HCT116 (cell line): ENCODE measurements around the gene ECSCR. TPM values are rescaled to one million over a fixed set of nuclear protein-coding genes. Genes with fewer than 3 reads are reported as not detected.

Source experiments
- ATAC-seq: fragments of 200-7000 bp; cut with Tn5 transposase; 2 replicates; pipeline ENCODE4 v1.9.1; 2020; ENCODE audit warnings: mild to moderate bottlenecking, moderate library complexity
- BruUV-seq: library from RNA; stranded (reverse); fragments of 400-500 nt; replicated peaks from 2 replicates; lab custom pipeline; 2021; lab: Mats Ljungman, UMichigan
- CTCF ChIA-PET: fragments of 300-600 bp; sonication (Branson Sonifier 250); formaldehyde crosslinking; loops from one replicate; lab custom pipeline; 2021; ENCODE audit warnings: antibody characterized with exemption; lab: Charles Lee
- POLR2A ChIA-PET: fragments of 300-600, 350-600 bp; sonication (Branson Sonifier 250); formaldehyde crosslinking; loops from one replicate; lab custom pipeline; 2021; ENCODE audit warnings: antibody characterized with exemption; lab: Charles Lee
- RAD21 ChIA-PET, 2 experiments: fragments of 300-600 bp; sonication (Branson Sonifier 250); formaldehyde crosslinking; loops; one replicate each; lab custom pipeline; 2023; ENCODE audit warnings: low total read pairs in 2 of 2; ENCODE audit not compliant: uncharacterized antibody in 2 of 2, unreplicated experiment in 2 of 2, low non-redundant PET in 1 of 2; lab: Charles Lee
- DNase-seq: peaks from one replicate; pipeline ENCODE4 v3.0.0-alpha.2; 2010; ENCODE audit warnings: low read depth, low spot score
- H2AFZ ChIP-seq: fragments of 200-600 bp; shearing (Covaris generic), sonication (generic); 2 replicates; pipeline ENCODE4 v1.6.1; 2017; ENCODE audit warnings: low read depth, mixed run types, mixed read lengths, antibody characterized with exemption, low read length; ENCODE audit not compliant: poor library complexity, severe bottlenecking
- H3K27ac ChIP-seq: 2 replicates; pipeline ENCODE4 v1.5.1; 2012; ENCODE audit warnings: low read depth, low read length
- H3K27me3 ChIP-seq: fragments of 200-600 bp; sonication (generic); 2 replicates; pipeline ENCODE4 v1.6.1; 2016; ENCODE audit warnings: mixed run types, low read length, mixed read lengths; ENCODE audit not compliant: insufficient read depth
- H3K36me3 ChIP-seq, 2 experiments: fragments of 200-500 bp in 1 of 2; fragments of 200-600 bp in 1 of 2; sonication (Bioruptor generic) in 1 of 2; sonication (generic) in 1 of 2; 2 replicates each; pipeline versions ENCODE4 v1.5.1 to v1.6.1; 2014 to 2016; ENCODE audit warnings: low read length in 2 of 2, inconsistent platforms in 1 of 2, mixed read lengths in 1 of 2, mixed run types in 1 of 2; ENCODE audit not compliant: insufficient read depth in 2 of 2, control insufficient read depth in 1 of 2
- H3K4me1 ChIP-seq, 2 experiments: fragments of 200-600 bp in 1 of 2; sonication (generic) in 1 of 2; 2 replicates each; pipeline versions ENCODE4 v1.5.1 to v1.6.1; 2012 to 2017; ENCODE audit warnings: low read length in 2 of 2, inconsistent platforms in 1 of 2, mild to moderate bottlenecking in 1 of 2, mixed read lengths in 1 of 2, mixed run types in 1 of 2, moderate library complexity in 1 of 2; ENCODE audit not compliant: insufficient read depth in 2 of 2, control insufficient read depth in 1 of 2
- H3K4me2 ChIP-seq: fragments of 200-600 bp; sonication (generic); 2 replicates; pipeline ENCODE4 v1.6.1; 2017; ENCODE audit warnings: mixed run types, low read length, mixed read lengths
- H3K4me3 ChIP-seq, 2 experiments: fragments of 200-600 bp in 1 of 2; sonication (generic) in 1 of 2; replicated peaks in 1 of 2; 2 replicates each; pipeline ENCODE4 v1.5.1; 2011 to 2016; ENCODE audit warnings: low read length in 2 of 2, control low read depth in 1 of 2, low read depth in 1 of 2, mild to moderate bottlenecking in 1 of 2, mixed read lengths in 1 of 2, mixed run types in 1 of 2
- H3K79me2 ChIP-seq: fragments of 200-600 bp; sonication (generic); 2 replicates; pipeline ENCODE4 v1.6.1; 2017; ENCODE audit warnings: mild to moderate bottlenecking, mixed run types, low read length, moderate library complexity, mixed read lengths; ENCODE audit not compliant: insufficient read depth
- H3K9ac ChIP-seq: fragments of 200-600 bp; sonication (generic); 2 replicates; pipeline ENCODE4 v1.6.1; 2016; ENCODE audit warnings: low read length, mixed read lengths
- H3K9me2 ChIP-seq: fragments of 200-600 bp; sonication (generic), shearing (Covaris generic); 2 replicates; pipeline ENCODE4 v1.6.1; 2017; ENCODE audit warnings: mixed run types, mild to moderate bottlenecking, moderate library complexity; ENCODE audit not compliant: insufficient read depth
- H3K9me3 ChIP-seq, 2 experiments: fragments of 200-500 bp in 1 of 2; fragments of 200-600 bp in 1 of 2; sonication (Bioruptor generic) in 1 of 2; sonication (generic) in 1 of 2; 2 replicates each; pipeline ENCODE4 v1.6.1; 2014 to 2017; ENCODE audit warnings: low read length in 2 of 2, mixed read lengths in 2 of 2, inconsistent platforms in 1 of 2, low read depth in 1 of 2, mild to moderate bottlenecking in 1 of 2, mixed run types in 1 of 2, moderate library complexity in 1 of 2; ENCODE audit not compliant: control insufficient read depth in 1 of 2, insufficient read depth in 1 of 2
- H4K20me1 ChIP-seq: fragments of 200-600 bp; sonication (generic), shearing (Covaris generic); 2 replicates; pipeline ENCODE4 v1.6.1; 2017; ENCODE audit warnings: mixed run types, mild to moderate bottlenecking, moderate library complexity; ENCODE audit not compliant: insufficient read depth
- CBX3 ChIP-seq: IDR thresholded peaks from 2 replicates; pipeline ENCODE4 v1.6.1; 2012; ENCODE audit warnings: low read depth
- CEBPB ChIP-seq: IDR thresholded peaks from 2 replicates; pipeline ENCODE4 v1.6.1; 2012; ENCODE audit warnings: low read depth
- EGR1 ChIP-seq: IDR thresholded peaks from 2 replicates; pipeline ENCODE4 v1.6.1; 2012; ENCODE audit warnings: low read depth
- EZH2 ChIP-seq: fragments of 200-600 bp; sonication (generic); IDR thresholded peaks from 2 replicates; pipeline ENCODE4 v1.6.1; 2017; ENCODE audit warnings: antibody characterized with exemption, mixed run types
- JUND ChIP-seq: IDR thresholded peaks from 2 replicates; pipeline ENCODE4 v1.6.1; 2012
- MAX ChIP-seq: IDR thresholded peaks from 2 replicates; pipeline ENCODE4 v1.6.1; 2012
- POLR2A ChIP-seq: IDR thresholded peaks from 2 replicates; pipeline ENCODE4 v1.7.0; 2011; ENCODE audit warnings: borderline replicate concordance; ENCODE audit not compliant: insufficient read depth, insufficient read length; ENCODE audit errors: extremely low read depth
- RAD21 ChIP-seq: IDR thresholded peaks from 2 replicates; pipeline ENCODE4 v1.6.1; 2012; ENCODE audit warnings: low read depth, mild to moderate bottlenecking
- SIN3A ChIP-seq: IDR thresholded peaks from 2 replicates; pipeline ENCODE4 v1.6.1; 2012; ENCODE audit warnings: low read depth
- SRF ChIP-seq: IDR thresholded peaks from 2 replicates; pipeline ENCODE4 v1.6.1; 2012; ENCODE audit warnings: low read depth
- TCF7L2 ChIP-seq: IDR thresholded peaks from 2 replicates; pipeline ENCODE4 v1.7.0; 2011; ENCODE audit warnings: borderline replicate concordance, inconsistent platforms; ENCODE audit not compliant: insufficient read depth, insufficient read length; ENCODE audit errors: extremely low read depth
- YY1 ChIP-seq: IDR thresholded peaks from 2 replicates; pipeline ENCODE4 v1.6.1; 2011; ENCODE audit warnings: low read length, low read depth, moderate library complexity, mild to moderate bottlenecking; ENCODE audit not compliant: insufficient replicate concordance; ENCODE audit errors: extremely low read depth
- ZFX ChIP-seq: fragments of 450-650 bp; IDR thresholded peaks from 2 replicates; pipeline ENCODE4 v1.6.1; 2017
- ZNF274 ChIP-seq: fragments of 200-500 bp; sonication (Bioruptor generic); IDR thresholded peaks from 2 replicates; pipeline ENCODE4 v1.6.1; 2014; ENCODE audit warnings: mild to moderate bottlenecking, low read depth, low read length, inconsistent platforms
- intact Hi-C: fragments of 100-400 bp; cut with micrococcal nuclease; formaldehyde crosslinking; loops from 2 replicates; pipeline ENCODE4 v1.10.0; 2022
- total RNA-seq: library from RNA; stranded (reverse); gene quantifications from one replicate; pipeline ENCODE4 v1.2.1, GENCODE V29; 2021; ENCODE audit not compliant: unreplicated experiment
- TF ChIP-seq, protein P1 (sequence below): IDR thresholded peaks from 2 replicates; pipeline ENCODE4 v1.6.1; 2012; ENCODE audit warnings: low read depth
- TF ChIP-seq, protein P2 (sequence below), 3 experiments: fragments of 200-600 bp in 1 of 3; sonication (generic) in 1 of 3; IDR thresholded peaks in 2 of 3; conservative IDR thresholded peaks in 1 of 3; 2 replicates each; pipeline ENCODE4 v1.5.1; 2012 to 2017; ENCODE audit warnings: low read depth in 2 of 3, low read length in 2 of 3, antibody characterized with exemption in 1 of 3, borderline replicate concordance in 1 of 3, control low read depth in 1 of 3, mild to moderate bottlenecking in 1 of 3, mixed read lengths in 1 of 3, mixed run types in 1 of 3, moderate library complexity in 1 of 3; ENCODE audit not compliant: insufficient read depth in 1 of 3
- TF ChIP-seq, protein P3 (sequence below): IDR thresholded peaks from 2 replicates; pipeline ENCODE4 v1.6.1; 2012

The ECSCR gene
- total RNA-seq, 1 experiment from 2014 or later = not detected

- TF ChIP-seq, protein P1, sequence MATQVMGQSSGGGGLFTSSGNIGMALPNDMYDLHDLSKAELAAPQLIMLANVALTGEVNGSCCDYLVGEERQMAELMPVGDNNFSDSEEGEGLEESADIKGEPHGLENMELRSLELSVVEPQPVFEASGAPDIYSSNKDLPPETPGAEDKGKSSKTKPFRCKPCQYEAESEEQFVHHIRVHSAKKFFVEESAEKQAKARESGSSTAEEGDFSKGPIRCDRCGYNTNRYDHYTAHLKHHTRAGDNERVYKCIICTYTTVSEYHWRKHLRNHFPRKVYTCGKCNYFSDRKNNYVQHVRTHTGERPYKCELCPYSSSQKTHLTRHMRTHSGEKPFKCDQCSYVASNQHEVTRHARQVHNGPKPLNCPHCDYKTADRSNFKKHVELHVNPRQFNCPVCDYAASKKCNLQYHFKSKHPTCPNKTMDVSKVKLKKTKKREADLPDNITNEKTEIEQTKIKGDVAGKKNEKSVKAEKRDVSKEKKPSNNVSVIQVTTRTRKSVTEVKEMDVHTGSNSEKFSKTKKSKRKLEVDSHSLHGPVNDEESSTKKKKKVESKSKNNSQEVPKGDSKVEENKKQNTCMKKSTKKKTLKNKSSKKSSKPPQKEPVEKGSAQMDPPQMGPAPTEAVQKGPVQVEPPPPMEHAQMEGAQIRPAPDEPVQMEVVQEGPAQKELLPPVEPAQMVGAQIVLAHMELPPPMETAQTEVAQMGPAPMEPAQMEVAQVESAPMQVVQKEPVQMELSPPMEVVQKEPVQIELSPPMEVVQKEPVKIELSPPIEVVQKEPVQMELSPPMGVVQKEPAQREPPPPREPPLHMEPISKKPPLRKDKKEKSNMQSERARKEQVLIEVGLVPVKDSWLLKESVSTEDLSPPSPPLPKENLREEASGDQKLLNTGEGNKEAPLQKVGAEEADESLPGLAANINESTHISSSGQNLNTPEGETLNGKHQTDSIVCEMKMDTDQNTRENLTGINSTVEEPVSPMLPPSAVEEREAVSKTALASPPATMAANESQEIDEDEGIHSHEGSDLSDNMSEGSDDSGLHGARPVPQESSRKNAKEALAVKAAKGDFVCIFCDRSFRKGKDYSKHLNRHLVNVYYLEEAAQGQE = no peak
- TF ChIP-seq MAX (no peak), TCF7L2 (no peak), SRF (no peak)
- TF ChIP-seq, protein P2, sequence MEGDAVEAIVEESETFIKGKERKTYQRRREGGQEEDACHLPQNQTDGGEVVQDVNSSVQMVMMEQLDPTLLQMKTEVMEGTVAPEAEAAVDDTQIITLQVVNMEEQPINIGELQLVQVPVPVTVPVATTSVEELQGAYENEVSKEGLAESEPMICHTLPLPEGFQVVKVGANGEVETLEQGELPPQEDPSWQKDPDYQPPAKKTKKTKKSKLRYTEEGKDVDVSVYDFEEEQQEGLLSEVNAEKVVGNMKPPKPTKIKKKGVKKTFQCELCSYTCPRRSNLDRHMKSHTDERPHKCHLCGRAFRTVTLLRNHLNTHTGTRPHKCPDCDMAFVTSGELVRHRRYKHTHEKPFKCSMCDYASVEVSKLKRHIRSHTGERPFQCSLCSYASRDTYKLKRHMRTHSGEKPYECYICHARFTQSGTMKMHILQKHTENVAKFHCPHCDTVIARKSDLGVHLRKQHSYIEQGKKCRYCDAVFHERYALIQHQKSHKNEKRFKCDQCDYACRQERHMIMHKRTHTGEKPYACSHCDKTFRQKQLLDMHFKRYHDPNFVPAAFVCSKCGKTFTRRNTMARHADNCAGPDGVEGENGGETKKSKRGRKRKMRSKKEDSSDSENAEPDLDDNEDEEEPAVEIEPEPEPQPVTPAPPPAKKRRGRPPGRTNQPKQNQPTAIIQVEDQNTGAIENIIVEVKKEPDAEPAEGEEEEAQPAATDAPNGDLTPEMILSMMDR (IDR thresholded peaks at IDR 0.05 in 2 of 3, conservative IDR thresholded peaks at IDR 0.05 in 1 of 3; ENCODE audit: borderline replicate concordance in 1 of 3, insufficient read depth in 1 of 3, low read depth in 2 of 3, low read length in 2 of 3) = no peak
These were observed 36.2 kb downstream of the ECSCR start (continued) for GRCh38 chr5:139426203-139426885.

DNA sequence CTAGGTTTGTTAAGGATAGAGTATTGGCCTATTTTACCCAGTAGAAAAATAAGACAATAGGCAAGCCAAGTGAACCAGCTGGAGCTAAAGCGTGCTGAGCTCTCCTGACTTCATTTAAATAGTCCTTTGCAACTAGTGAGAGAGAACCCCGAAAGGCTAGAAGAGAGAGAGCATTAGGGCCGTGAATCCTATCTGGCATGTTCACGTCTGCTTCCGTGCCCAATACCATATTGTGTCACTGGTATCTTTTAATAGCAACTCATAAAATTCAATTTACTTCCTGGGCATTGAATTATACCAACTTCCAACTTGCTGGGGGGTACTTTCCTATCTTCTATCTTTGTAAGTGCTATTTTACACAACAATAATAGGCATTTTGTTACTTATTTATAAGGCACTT lies 37.0 kb downstream of the ECSCR start:
- no peaks in the 10 kb centered on the region for H4K20me1 ChIP-seq
- ChIA-PET CTCF (interaction anchor here (1.1 kb wide), 1 partner anchor 88 kb away, joined by 3 read pairs; no protein-coding TSS in a partner anchor), POLR2A (no interaction called here), RAD21 (no interaction called here)
- no peaks in the 10 kb centered on the region for H3K9me2 ChIP-seq
- ATAC-seq = no peak
- H3K4me3 ChIP-seq = no peak overlapping the region
- H3K4me1 ChIP-seq = no peaks in the 10 kb centered on the region
- no TSS peak for BruUV-seq
- H2AFZ ChIP-seq = no peak overlapping the region
- no peak overlapping the region for H3K9ac ChIP-seq
- no peaks in the 10 kb centered on the region for H3K36me3 ChIP-seq
- H3K27ac ChIP-seq = no peak overlapping the region
- no peaks in the 10 kb centered on the region for H3K9me3 ChIP-seq
- no peak for DNase-seq
- intact Hi-C loops = no loop called here
- H3K4me2 ChIP-seq = no peak overlapping the region
- no peaks in the 10 kb centered on the region for H3K79me2 ChIP-seq
- H3K27me3 ChIP-seq = no peaks in the 10 kb centered on the region
- no peak for TF ChIP-seq JUND
- TF ChIP-seq SIN3A = no peak
- TF ChIP-seq CBX3 = no peak
- no peak for TF ChIP-seq YY1
- TF ChIP-seq EGR1 = no peak
- no peak for TF ChIP-seq ZNF274
- no peak for TF ChIP-seq TCF7L2
- no peak for TF ChIP-seq ZFX
- TF ChIP-seq EZH2 = no peak
- TF ChIP-seq CEBPB = no peak
- TF ChIP-seq, protein P2 (IDR thresholded peaks at IDR 0.05 in 2 of 3, conservative IDR thresholded peaks at IDR 0.05 in 1 of 3; ENCODE audit: borderline replicate concordance in 1 of 3, insufficient read depth in 1 of 3, low read depth in 2 of 3, low read length in 2 of 3) = no peak
- no peak for TF ChIP-seq POLR2A
- TF ChIP-seq RAD21 = no peak
- TF ChIP-seq SRF = no peak
- TF ChIP-seq, protein P3, sequence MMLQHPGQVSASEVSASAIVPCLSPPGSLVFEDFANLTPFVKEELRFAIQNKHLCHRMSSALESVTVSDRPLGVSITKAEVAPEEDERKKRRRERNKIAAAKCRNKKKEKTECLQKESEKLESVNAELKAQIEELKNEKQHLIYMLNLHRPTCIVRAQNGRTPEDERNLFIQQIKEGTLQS = no peak
